ENCODE measurements around the gene CHST5.

The CHST5 gene

DNA sequence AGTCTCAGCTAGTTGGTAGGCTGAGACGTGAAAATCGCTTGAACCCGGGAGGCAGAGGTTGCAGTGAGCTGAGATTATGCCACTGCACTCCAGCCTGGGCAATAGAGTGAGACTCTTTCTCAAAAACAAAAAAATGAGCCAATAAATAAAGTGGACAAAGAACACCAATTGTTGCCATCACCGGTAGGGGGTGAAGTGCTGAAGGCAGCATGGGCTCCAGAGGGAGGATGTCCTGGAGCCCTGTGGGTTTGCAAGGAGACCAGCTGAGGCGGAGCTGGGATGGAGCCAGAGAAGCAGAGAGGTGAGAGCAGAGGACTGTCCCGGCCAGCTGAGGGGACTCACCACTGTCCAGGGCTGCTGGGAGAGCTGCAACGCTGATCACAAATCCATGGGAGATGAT lies 54.4 kb downstream of the CHST5 start:
- TF ChIP-seq, protein P1, sequence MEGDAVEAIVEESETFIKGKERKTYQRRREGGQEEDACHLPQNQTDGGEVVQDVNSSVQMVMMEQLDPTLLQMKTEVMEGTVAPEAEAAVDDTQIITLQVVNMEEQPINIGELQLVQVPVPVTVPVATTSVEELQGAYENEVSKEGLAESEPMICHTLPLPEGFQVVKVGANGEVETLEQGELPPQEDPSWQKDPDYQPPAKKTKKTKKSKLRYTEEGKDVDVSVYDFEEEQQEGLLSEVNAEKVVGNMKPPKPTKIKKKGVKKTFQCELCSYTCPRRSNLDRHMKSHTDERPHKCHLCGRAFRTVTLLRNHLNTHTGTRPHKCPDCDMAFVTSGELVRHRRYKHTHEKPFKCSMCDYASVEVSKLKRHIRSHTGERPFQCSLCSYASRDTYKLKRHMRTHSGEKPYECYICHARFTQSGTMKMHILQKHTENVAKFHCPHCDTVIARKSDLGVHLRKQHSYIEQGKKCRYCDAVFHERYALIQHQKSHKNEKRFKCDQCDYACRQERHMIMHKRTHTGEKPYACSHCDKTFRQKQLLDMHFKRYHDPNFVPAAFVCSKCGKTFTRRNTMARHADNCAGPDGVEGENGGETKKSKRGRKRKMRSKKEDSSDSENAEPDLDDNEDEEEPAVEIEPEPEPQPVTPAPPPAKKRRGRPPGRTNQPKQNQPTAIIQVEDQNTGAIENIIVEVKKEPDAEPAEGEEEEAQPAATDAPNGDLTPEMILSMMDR (IDR thresholded peaks at IDR 0.05) = no peak; the same call in 1 of the 2 replicates
- no peak for TF ChIP-seq ZFX (IDR thresholded peaks at IDR 0.05; ENCODE audit: borderline replicate concordance)
- H3K27ac ChIP-seq = no peak overlapping the region

DNA sequence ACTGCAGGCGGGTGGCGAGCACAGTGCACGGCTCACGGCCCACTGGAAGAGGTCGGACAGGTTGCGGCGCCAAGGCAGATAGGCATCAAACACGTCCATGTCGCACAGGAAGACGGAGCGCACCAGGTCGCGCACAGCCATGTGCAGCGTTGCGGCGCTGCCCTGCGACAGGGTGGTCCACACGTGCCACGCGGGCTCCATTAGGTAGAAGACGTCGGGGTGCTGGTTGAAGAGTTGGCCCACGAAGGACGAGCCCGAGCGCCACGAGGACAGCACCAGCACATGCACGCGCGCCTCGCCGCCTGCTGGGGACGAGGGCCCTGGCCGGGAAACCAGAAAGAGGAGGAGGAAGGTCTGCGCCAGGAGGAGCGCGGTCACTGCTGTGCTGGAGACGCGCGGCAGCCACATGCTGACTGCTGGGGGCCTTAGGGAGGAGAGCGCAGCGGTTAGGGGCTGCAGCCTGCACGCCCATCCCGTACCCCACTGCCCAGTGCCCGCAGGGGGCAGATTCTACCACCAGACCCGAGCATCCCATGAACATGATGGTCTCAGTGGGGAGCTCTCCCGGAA lies 56.4 kb downstream of the CHST5 start:
- no peak overlapping the region for H3K27ac ChIP-seq
- no peak for TF ChIP-seq ZFX (IDR thresholded peaks at IDR 0.05; ENCODE audit: borderline replicate concordance)
- TF ChIP-seq, protein P1 (IDR thresholded peaks at IDR 0.05) = no peak

Measured in 22Rv1 (cell line).